HEK293T (cell line): ENCODE measurements around the gene TMEM44.

Experiments used
- BHLHE40 ChIP-seq: fragments of 450-650 bp; IDR thresholded peaks from 2 replicates; pipeline ENCODE4 v1.6.1; 2016; ENCODE audit warnings: mild to moderate bottlenecking, moderate library complexity, borderline replicate concordance
- FOXK2 ChIP-seq: fragments of 450-650 bp; IDR thresholded peaks from 2 replicates; pipeline ENCODE4 v1.6.1; 2016; ENCODE audit warnings: mild to moderate bottlenecking
- FOXM1 ChIP-seq: fragments of 450-650 bp; IDR thresholded peaks from 2 replicates; pipeline ENCODE4 v1.6.1; 2017; ENCODE audit warnings: mild to moderate bottlenecking, borderline replicate concordance
- HDGF ChIP-seq: fragments of 450-650 bp; IDR thresholded peaks from 2 replicates; pipeline ENCODE4 v1.6.1; 2017; ENCODE audit warnings: antibody characterized with exemption, borderline replicate concordance
- SUZ12 ChIP-seq: fragments of 450-650 bp; IDR thresholded peaks from 2 replicates; pipeline ENCODE4 v1.6.1; 2016; ENCODE audit warnings: mild to moderate bottlenecking
- TF ChIP-seq, protein P1 (sequence below): fragments of 450-650 bp; IDR thresholded peaks from 2 replicates; pipeline ENCODE4 v1.6.1; 2016

DNA sequence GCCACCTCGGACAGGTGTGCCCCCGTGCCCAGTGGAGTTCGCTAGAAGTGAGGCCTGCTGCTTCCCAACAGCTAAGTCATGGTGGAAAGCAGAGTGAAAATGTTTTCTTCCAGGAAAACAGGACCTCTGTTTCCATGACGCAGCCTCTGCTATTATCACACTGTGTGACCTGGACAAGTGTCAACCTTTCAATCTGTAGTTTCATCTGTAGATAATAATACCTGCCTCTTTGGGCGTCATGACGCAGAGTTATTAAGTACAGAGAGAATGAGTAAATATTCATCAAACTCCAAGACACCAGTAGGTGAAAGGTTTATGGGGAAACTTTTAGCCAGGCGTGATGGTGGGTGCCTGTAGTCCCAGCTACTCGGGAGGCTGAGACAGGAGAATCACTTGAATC, 62.3 kb downstream of the TMEM44 start:
- TF ChIP-seq, protein P1, sequence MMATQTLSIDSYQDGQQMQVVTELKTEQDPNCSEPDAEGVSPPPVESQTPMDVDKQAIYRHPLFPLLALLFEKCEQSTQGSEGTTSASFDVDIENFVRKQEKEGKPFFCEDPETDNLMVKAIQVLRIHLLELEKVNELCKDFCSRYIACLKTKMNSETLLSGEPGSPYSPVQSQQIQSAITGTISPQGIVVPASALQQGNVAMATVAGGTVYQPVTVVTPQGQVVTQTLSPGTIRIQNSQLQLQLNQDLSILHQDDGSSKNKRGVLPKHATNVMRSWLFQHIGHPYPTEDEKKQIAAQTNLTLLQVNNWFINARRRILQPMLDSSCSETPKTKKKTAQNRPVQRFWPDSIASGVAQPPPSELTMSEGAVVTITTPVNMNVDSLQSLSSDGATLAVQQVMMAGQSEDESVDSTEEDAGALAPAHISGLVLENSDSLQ = no peak
- no peak for TF ChIP-seq HDGF
- no peak for TF ChIP-seq BHLHE40
- TF ChIP-seq FOXK2 = no peak
- TF ChIP-seq SUZ12 = no peak
- TF ChIP-seq FOXM1 = no peak
